ENCODE data around the gene OLFM4.
"Not testable (repeated sequence)": the region's sequence is repeated elsewhere in the genome, so short reads cannot be mapped to it uniquely, and the experiment has no call there.

Gene OLFM4

GRCh38 chr13:53014018-53014417, 14.6 kb upstream of the OLFM4 start:
- not testable (repeated sequence) for DNase-seq (ENCODE audit: low read depth in 2 of 3, low spot score in 2 of 3)

DNA sequence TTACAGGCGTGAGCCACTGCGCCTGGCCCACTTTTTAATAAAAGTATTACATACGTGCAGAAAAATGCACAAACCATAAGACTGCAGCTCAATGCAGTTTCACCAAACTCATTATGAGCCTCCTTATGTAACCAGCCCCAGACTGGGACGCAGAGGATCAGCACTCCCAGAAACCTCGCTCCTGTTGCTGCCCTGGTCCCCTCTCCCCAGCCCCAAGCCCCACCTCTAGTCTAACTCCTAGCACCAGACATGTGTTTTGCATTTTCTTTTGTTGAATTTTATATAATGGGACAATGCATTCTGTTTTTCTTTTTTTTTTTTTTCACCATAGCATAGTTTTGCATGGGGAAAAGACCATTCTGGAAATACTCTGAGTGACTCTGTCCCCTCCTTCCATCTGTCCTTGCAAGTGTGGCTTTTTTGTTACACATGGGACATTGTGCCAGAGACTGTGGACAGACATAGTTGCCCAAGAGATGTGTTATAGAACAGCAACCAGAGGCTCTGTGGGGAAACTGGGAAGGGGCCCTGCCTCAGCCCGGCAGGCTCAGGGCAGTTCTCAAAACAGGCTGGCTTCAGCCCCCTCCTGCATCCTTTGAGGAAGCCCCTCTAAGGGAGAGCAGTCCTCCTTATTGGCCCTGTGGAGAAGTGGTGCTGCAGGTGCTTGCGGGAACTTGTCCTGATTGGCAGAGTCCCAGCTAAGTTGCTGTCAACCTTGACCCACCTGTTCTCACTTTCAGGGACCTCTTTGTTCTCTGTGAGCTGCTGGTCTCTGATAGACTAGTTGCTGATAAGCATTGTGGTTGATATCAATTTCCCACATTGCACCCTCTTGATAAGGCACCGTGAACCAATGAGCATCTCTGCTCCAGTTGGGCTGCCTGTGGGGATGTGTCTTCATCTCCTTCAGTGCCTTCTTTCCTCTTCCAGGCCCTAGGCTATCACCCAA, 13.8 kb upstream of the OLFM4 start:
- DNase-seq (ENCODE audit: low read depth in 2 of 3, low spot score in 2 of 3), result no peak

GRCh38 chr13:53015971-53016370, 12.6 kb upstream of the OLFM4 start:
- no peak for DNase-seq (ENCODE audit: low read depth in 2 of 3, low spot score in 2 of 3)

- DNase-seq (ENCODE audit: low read depth in 2 of 3, low spot score in 2 of 3), result no peak
These were observed 11.1 kb upstream of the OLFM4 start for GRCh38 chr13:53017433-53017970.

GRCh38 chr13:53018690-53019647, 9.6 kb upstream of the OLFM4 start:
- no peak for DNase-seq (ENCODE audit: low read depth in 2 of 3, low spot score in 2 of 3)

- no peak for DNase-seq (ENCODE audit: low read depth in 2 of 3, low spot score in 2 of 3)
These were observed 7.8 kb upstream of the OLFM4 start for GRCh38 chr13:53020764-53021335.

GRCh38 chr13:53023246-53023645, 5.4 kb upstream of the OLFM4 start:
- DNase-seq (ENCODE audit: low read depth in 2 of 3, low spot score in 2 of 3), result no peak

- DNase-seq (ENCODE audit: low read depth in 2 of 3, low spot score in 2 of 3), result no peak
These were observed 550 bp upstream of the OLFM4 start for GRCh38 chr13:53028063-53028462.

DNA sequence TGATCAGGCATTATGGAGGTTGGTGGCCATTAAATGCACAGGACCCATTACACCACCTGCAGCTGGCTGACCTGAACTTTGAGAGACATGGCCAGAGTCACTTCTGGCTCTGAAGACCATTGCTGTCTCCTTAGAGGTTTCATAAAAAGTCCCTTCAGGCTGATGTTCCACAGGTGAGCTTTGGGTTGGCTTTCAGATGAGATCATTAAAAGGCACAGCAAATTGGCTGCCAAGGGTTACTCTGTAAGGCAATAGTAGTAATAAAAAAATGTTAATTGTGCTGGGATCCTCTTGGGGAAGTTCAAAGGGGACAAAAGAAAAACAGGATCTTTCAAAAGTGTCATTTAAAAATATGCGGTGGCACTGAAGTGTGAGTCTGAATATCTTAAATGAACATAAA, 4.2 kb downstream of the OLFM4 start:
- DNase-seq (ENCODE audit: low read depth in 2 of 3, low spot score in 2 of 3), result no peak

- DNase-seq (ENCODE audit: low read depth in 2 of 3, low spot score in 2 of 3), result no peak
These were observed 10.4 kb downstream of the OLFM4 start for GRCh38 chr13:53038993-53039392.

DNA sequence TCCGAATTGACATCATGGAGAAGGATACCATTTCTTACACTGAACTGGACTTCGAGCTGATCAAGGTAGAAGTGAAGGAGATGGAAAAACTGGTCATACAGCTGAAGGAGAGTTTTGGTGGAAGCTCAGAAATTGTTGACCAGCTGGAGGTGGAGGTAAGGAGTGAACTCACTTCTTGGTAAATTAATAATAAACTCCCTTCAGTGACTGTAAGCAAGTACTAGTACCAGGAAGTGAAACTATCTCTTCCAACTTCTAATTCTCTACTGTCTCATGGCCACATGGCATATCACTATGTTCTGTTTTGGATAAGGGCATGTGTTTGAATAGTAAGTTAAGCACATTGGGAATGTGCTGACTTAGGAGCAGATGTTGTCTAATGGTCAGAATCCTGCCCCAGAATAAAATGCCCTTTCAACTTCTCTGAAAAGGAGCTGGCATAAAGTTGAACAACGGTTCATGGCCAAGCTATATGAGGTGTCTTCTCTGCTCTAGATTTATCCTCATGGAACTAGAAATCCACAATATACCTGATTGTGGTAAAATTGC, 13.4 kb downstream of the OLFM4 start:
- no peak for DNase-seq (ENCODE audit: low read depth in 2 of 3, low spot score in 2 of 3)

GRCh38 chr13:53042877-53043276, 14.3 kb downstream of the OLFM4 start:
- no peak for DNase-seq (ENCODE audit: low read depth in 2 of 3, low spot score in 2 of 3)

- no peak for DNase-seq (ENCODE audit: low read depth in 2 of 3, low spot score in 2 of 3)
These were observed 14.8 kb downstream of the OLFM4 start for GRCh38 chr13:53043398-53043797.

- DNase-seq (ENCODE audit: low read depth in 2 of 3, low spot score in 2 of 3), result no peak
These were observed 16.6 kb downstream of the OLFM4 start for GRCh38 chr13:53045189-53045588.

- no peak for DNase-seq (ENCODE audit: low read depth in 2 of 3, low spot score in 2 of 3)
These were observed 20.3 kb downstream of the OLFM4 start for GRCh38 chr13:53048880-53049279.

DNA sequence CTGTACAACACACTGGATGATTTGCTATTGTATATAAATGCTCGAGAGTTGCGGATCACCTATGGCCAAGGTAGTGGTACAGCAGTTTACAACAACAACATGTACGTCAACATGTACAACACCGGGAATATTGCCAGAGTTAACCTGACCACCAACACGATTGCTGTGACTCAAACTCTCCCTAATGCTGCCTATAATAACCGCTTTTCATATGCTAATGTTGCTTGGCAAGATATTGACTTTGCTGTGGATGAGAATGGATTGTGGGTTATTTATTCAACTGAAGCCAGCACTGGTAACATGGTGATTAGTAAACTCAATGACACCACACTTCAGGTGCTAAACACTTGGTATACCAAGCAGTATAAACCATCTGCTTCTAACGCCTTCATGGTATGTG, 21.5 kb downstream of the OLFM4 start:
- no peak for DNase-seq (ENCODE audit: low read depth in 2 of 3, low spot score in 2 of 3)

DNA sequence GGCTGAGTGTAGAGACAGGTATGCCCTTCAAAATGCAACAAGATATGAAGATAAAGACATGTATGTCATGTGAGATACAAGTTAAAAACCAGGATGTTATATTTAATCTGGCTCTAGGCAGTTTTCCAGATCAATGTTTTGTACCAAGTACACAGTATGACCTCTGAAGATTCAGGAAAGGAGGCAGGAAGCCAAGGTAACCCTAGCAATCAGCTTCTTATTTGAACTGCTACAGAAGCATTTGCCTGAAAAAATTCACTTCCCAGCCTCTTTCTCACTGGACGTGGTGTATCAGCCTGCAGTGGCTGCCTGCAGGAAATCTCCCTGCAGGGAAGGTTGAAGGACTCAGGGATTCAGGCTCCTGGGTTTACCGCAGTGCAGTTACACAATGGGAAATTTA, 24.1 kb downstream of the OLFM4 start:
- no peak for DNase-seq (ENCODE audit: low read depth in 2 of 3, low spot score in 2 of 3)

- no peak for DNase-seq (ENCODE audit: low read depth in 2 of 3, low spot score in 2 of 3)
These were observed 26.0 kb downstream of the OLFM4 start for GRCh38 chr13:53054569-53054968.

- DNase-seq (ENCODE audit: low read depth in 2 of 3, low spot score in 2 of 3), result no peak
These were observed 29.6 kb downstream of the OLFM4 start for GRCh38 chr13:53058065-53058679.

DNA sequence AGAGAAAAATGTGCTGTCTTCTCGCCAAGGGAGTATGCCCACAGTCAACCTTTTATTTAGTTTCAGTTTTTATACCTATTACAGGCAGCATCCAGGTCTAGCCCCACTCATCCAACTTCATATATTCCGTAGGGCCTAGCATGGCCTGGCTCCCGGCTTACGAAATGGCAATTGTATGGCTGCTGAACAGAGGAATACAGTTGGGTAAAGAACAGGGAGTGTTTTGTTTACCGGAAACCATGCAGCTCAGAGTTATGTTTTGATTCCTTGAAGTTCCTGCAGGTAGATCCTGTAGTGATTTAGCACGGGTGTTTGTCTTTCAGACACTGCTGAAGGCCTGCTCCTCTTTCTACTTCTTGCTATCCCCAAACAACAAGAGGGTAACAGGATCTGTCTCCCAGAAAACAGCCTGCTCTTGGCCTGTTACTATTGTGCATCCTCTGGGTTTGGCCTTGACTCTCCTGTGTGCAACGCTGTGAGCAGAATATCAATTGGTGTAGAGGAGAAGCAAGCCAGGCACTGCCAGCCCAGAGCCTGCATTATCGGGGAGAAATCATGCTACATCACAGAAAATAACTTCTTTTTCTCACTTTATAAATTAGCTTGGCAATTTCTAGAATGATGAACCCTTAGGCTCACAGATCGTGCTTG, 32.4 kb downstream of the OLFM4 start:
- DNase-seq (ENCODE audit: low read depth in 2 of 3, low spot score in 2 of 3), result no peak

Measured in activated CD8-positive, alpha-beta memory T cell treated with anti-CD3 and anti-CD28 coated beads for 48 hours (primary cell).